Measurements from ENCODE around the gene BCAP31.

BCAP31 gene

DNA sequence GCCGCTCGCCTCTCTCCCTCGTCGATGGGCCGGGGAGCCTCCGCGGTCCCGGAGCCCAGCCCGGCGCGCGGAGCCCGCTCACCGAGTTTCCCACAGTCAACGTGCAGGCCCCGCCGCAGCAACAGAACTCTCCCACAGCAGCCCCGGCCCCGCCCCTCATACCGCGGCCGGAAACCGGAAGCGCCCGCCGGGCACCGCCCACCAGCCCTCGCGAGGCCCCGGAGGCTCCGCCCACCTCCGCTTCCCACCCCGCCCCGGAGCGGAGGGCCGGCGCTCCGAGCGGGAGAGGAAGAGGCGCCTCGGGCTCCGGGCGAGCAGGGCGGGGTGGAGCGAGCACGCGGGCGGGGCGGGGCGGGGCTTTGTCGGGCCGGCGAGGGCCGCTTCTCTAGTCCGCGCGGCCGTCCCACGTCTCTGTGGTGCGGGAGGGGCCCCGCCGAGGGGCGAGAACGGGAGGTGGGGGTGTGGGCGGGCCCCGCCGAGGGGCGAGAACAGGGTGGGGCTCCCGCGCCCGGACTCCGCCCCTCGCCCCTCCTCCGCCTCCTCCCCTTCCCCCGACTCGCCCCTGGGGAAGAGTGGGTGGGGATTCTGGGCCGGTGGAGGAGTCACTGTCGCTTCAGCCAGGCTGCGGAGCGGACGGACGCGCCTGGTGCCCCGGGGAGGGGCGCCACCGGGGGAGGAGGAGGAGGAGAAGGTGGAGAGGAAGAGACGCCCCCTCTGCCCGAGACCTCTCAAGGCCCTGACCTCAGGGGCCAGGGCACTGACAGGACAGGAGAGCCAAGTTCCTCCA, at the start of gene BCAP31, which contains the start of gene ABCD1:
Gene BCAP31, minus strand, starts transcription at position 136 of the 787 bp plus-strand sequence. CDS start 1,143 bp downstream, outside the sequence.
Gene ABCD1, plus strand, starts transcription at position 605 of the 787 bp plus-strand sequence. CDS start 411 bp downstream, outside the sequence.
- DNase-seq (ENCODE audit: extremely low read depth in 1 of 2, low read depth in 1 of 2) = peak; percentile 75 to 76

DNA sequence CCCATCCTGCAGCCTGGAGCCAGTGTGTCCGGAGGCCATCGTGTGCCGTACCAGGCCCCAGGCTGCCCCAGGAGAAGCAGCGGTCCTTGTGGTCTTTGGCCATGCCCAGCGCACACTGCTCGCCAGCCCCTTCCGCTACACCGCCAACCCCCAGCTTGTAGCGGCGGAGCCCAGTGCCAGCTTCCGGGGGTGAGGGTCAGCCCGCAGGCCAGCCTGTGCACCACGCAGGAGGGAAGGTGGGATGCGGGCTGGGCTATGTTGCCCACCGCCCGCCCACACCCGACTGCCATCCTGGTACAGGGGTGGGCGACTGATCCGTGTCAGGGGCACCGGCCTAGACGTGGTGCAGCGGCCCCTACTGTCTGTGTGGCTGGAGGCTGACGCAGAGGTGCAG, 49.0 kb upstream of the BCAP31 start:
- no peak for DNase-seq (ENCODE audit: extremely low read depth in 1 of 2, low read depth in 1 of 2)

DNA sequence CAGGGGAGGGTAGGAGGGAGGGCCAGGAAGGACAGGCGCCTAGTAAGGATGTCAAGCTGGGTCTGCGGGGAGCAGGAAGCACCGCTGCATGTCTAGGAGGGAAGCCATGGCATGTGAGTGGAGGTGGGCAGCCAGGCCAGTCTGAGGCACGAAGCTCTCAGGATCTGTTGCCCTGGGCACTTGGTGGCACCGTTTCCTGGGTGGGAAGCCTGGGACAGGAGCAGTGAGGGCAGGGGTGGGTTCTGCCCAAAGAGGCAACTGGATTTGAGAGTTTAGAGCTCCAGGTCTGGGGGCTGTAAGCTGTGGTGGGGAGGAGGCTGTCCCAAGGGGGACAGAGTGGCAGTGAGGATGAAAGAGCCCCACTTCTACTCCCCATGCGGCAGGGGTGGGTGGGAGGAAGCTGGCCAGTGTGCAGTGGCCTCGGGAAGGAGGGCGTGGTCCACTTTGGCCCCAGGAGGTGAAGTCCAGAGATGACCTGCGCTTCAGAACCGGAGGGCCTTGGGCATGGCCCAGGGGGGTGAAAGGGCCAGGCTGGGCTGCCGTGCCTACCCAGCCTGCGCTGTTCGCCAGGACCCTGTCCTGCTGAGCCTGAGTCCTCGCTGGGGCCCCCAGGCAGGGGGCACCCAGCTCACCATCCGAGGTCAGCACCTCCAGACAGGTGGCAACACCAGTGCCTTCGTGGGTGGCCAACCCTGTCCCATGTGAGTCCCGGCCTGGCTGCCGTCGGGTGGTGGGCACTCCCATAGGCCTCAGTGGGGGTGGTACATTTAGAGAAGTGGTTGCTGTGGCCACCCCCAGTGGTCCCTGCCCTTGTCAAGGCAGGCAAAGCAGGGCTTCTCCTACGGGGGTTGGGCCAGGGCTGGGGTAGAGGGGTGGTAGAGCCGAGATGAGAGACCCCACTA, 48.4 kb upstream of the BCAP31 start:
- DNase-seq (ENCODE audit: extremely low read depth in 1 of 2, low read depth in 1 of 2) = no peak

DNA sequence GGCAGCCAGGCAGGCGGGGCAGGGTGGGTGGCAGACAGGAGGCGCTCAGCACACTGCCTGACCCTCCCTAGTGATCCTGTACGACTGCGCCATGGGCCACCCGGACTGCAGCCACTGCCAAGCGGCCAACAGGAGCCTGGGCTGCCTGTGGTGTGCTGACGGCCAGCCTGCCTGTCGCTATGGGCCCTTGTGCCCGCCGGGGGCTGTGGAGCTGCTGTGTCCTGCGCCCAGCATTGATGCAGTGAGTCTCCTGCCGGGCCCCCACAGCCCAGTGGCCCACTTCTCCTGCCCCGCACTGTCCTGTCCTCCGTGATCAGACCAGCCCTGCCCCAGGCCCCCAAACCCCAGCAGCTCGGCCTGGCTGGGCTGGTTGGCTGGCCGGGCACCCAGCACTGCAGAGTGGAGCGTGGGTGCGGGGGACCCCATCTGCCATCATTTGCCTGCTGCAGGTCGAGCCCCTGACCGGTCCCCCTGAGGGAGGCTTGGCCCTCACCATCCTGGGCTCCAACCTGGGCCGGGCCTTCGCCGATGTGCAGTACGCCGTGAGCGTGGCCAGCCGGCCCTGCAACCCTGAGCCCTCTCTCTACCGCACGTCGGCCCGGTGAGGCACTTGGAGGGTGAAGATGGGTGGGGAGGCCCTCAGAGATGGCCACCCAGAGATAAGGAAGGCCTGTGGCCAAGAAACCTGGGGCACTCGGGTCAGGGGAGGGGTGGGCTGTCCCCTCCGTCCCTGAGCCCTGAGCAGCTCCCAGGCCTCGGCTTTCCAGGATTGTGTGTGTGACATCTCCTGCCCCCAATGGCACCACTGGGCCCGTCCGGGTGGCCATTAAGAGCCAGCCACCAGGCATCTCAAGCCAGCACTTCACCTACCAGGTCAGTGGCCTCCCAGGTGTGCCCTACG, 47.5 kb upstream of the BCAP31 start:
- no peak for DNase-seq (ENCODE audit: extremely low read depth in 1 of 2, low read depth in 1 of 2)

DNA sequence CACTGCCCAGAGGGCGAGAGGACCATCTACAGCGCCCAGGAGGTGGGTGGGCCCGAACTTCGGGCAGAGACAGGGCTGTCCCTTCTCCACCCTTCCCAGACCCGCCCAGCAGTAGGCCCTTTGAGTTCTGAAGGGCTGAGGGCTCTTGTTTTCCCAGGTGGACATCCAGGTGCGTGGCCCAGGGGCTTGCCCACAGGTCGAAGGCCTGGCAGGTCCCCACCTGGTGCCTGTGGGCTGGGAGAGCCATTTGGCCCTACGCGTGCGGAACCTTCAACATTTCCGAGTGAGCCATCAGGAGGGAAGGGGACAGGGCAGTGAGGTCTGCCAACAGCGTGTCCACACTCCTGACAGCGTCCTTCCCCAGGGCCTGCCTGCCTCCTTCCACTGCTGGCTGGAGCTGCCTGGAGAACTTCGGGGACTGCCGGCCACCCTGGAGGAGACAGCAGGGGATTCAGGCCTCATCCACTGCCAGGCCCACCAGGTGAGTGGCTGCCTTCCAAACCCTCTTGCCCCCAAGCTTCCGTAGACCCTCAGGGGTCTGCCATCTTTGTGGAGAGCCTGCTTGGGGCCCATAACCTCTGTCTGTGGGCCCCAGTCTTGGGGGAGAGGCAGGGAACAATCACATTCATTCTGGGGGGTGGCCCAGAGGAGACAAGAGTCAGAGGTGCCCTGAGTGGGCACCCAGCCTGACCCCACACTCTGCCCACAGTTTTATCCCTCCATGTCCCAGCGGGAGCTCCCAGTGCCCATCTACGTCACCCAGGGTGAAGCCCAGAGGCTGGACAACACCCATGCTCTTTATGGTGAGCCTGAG, 46.6 kb upstream of the BCAP31 start:
- DNase-seq (ENCODE audit: extremely low read depth in 1 of 2, low read depth in 1 of 2) = no peak

DNA sequence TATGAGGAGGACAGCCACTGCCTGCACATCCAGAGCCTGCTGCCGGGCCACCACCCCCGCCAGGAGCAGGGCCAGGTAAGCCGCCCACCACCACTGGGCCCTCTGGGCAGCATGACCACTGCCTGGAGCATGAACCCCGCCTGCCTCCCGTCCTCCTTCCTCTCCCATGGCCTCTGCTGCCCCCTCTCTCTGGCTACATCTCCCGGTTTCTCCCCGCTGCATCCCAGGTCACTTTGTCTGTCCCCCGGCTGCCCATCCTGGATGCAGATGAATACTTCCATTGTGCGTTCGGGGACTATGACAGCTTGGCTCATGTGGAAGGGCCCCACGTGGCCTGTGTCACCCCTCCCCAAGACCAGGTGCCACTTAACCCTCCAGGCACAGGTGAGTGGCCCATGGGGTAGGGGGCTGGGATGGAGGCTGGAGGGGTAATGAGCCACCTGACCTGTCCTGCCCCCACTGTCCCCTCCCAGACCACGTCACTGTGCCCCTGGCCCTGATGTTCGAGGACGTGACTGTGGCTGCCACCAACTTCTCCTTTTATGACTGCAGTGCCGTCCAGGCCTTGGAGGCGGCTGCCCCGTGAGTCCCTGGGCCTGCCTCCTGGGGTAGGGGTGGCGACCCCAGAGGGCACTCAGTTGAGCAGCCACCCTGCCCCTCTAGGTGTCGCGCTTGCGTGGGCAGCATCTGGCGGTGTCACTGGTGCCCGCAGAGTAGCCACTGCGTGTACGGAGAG, 45.8 kb upstream of the BCAP31 start:
- no peak for DNase-seq (ENCODE audit: extremely low read depth in 1 of 2, low read depth in 1 of 2)

DNA sequence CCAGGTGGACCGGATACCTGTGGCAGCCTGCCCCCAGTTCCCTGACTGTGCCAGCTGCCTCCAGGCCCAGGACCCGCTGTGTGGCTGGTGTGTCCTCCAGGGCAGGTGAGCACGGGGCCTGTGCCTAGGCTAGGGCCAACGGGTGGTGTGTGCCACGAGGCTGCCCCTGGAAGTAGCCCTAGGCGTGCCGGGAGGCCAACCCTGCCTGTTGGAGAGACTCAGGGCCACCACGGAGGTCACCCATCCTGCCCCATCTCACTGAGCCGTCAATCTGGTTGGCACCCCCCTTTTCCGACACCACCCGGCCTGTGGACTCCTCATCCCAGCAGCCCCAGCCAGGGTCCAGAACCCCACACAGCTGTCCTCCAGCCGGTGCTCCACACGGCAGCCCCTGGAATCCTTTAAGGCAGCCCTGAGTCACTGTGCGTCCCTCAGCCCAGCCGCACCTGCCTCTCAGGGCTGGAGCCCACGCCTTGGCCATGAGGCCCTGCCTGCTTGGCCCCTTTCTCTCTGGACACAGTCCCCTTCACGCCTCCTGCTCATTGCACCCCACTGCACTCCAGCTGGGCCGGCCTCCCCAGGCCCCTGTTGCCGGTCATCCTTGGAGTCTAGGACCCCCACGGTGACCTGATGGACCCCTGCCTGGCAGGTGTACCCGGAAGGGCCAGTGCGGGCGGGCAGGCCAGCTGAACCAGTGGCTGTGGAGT, 45.1 kb upstream of the BCAP31 start:
- DNase-seq (ENCODE audit: extremely low read depth in 1 of 2, low read depth in 1 of 2) = no peak

DNA sequence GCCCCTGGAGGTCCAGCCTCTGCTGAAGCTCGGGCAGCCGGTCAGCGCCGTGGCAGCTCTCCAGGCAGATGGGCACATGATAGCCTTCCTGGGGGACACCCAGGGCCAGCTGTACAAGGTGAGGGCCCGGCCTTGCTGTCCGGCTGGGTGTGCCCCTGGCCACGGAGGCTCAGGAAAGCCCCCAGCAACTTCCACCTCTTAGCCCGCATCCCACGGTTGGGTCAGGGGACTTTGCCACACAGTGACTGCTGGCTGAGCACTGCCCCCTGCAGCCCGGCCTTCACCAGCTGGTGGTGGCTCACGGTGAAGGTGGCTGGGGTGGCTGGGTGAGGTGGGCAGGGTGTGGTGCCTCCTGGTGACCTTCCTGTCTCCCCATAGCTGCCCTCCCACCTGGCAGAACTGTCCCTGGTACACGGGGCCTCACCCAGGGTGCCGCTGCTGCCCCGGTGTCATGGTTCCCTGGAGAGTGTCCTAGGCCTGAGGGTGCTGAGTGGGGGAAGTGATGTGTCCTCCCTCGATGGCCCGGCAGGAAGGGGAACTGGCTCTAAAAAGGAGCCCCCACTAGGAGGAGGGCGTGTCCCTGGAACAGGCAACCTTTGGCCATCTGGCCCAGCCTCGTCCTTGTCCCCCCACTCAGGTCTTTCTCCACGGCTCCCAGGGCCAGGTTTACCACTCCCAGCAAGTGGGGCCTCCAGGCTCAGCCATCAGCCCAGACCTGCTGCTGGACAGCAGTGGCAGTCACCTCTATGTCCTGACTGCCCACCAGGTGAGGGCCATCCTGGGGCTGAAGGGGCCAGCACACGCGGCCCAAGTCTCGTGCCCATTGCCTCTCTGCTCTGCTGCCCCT, 44.3 kb upstream of the BCAP31 start:
- no peak for DNase-seq (ENCODE audit: extremely low read depth in 1 of 2, low read depth in 1 of 2)

DNA sequence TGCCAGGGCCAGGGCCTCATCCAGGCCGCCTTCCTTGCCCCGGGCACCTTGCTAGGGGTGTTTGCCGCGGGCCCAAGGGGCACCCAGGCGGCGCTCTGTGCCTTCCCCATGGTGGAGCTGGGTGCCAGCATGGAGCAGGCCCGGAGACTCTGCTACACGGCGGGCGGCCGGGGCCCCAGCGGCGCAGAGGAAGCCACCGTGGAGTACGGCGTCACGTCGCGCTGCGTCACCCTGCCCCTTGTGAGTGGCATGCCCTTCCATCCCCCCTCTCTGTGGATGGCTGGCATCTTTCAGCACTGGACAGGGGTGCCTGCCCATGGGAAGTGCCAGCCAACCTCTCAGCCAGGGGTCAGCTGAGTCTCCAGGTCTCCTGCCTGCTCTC, 43.5 kb upstream of the BCAP31 start:
- DNase-seq (ENCODE audit: extremely low read depth in 1 of 2, low read depth in 1 of 2) = no peak

DNA sequence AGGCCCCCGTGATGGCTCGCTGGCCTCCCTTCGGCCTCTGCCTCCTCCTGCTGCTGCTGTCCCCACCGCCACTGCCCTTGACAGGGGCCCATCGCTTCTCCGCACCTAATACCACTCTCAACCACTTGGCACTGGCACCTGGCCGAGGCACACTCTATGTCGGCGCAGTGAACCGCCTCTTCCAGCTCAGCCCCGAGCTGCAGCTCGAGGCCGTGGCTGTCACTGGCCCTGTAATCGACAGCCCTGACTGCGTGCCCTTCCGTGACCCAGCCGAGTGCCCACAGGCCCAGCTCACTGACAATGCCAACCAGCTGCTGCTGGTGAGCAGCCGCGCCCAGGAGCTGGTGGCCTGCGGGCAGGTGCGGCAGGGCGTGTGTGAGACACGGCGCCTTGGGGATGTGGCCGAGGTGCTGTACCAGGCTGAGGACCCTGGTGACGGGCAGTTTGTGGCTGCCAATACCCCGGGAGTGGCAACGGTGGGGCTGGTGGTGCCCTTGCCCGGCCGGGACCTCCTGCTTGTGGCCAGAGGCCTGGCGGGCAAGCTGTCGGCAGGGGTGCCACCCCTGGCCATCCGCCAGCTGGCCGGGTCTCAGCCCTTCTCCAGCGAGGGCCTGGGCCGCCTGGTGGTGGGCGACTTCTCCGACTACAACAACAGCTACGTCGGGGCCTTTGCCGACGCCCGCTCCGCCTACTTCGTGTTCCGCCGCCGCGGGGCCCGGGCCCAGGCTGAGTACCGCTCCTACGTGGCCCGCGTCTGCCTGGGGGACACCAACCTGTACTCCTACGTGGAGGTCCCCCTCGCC, 42.9 kb upstream of the BCAP31 start:
- DNase-seq (ENCODE audit: extremely low read depth in 1 of 2, low read depth in 1 of 2) = no peak

DNA sequence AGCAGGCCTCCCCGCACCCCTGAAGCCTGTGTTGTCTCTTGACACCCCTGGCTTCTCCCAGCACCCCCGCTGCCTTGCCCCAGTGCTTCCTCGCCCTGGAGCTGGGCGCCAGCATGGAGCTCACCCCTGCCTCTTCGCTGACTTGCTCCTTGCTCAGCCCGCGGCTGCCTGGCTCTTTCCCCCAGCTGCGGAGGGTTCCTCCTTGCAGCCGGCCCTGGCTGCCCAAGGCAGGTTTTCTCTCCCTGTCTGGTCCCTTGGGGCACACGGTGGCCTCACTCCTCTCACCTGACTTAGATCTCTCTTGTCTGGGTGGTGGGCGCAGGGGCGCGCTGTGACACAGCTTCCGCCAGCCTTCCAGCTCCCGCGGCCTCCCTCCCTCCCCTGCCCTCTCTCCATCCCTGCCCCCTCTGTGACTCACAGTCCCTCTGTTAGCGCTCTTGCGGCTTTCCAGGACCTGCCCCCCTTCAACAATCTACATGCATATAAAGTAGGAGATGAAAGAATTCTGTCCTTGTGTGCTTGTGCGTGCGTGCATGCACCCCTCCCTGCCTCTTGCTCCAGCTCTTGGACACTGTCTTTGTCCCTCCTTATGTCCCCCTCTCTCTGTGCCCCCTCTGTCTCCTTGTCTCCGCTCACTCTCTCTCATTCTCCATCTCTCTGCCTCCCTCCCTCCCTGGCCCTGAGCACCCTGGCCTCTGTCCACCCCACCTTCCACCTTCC, 42.1 kb upstream of the BCAP31 start:
- peak in 1 of 2 donors; percentile 50 for DNase-seq (ENCODE audit: extremely low read depth in 1 of 2, low read depth in 1 of 2)

DNA sequence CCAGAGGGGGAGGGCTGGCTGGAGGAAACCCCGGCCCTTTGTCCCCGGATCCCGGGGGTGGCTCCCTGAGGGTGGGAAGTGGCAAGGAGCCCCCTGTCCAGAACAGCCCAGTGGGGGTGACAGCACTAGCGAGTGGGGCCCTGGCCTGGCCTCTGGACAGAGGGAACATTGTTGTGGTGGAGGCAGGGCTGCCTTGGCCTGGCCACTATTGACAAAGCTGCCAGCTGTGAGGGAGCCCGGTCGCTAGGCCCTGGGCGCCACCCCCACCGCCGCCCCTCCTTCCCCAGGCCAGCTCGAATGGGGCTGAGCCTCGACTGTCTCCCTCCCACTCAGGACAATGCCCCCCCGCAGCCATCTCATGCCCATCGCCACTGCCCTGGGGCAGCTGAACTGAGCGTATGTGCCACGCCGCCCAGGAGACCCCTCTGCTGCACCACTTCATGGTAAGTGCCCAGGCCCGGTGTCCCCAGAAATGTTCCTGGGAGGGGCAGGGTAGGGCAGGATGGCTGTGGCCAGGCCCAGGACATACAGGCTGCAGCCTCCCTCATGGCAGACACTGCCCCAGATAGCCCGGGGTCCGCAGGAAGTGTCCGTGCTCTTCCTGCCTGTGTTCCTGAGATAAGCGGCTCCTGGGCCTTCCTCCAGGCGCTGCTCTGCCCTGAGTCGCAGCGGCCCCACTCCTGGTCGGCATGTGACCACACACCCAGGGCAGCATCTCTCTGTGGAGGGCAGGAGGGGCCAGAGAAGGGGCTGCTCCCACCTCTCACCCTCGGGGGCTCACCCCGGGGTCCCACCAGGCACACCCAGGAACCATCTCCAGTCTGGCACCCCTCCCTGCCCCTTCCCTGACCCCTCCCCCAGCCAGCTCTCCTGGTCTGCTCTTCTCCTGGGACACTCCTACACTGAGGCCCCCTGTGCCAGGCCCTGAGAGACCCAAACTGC, 41.2 kb upstream of the BCAP31 start:
- DNase-seq (ENCODE audit: extremely low read depth in 1 of 2, low read depth in 1 of 2) = no peak

DNA sequence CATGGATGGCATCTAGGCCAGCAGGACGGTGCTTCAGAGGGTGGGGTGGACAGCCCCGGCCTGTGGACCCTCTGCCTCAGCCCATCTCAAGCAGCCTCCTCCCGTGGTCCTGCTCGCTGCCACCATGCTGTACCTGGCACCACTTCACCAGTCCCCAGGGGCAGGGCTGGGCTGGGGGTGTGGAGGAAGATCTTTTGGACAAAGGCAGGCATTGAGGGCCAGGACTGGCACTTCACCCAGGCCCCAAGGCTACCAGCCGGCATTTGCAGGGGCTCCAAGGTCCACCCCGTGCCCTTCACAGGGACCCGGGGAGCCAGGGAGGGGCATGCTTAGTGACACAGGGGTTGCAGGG, 40.6 kb upstream of the BCAP31 start:
- DNase-seq (ENCODE audit: extremely low read depth in 1 of 2, low read depth in 1 of 2) = no peak

DNA sequence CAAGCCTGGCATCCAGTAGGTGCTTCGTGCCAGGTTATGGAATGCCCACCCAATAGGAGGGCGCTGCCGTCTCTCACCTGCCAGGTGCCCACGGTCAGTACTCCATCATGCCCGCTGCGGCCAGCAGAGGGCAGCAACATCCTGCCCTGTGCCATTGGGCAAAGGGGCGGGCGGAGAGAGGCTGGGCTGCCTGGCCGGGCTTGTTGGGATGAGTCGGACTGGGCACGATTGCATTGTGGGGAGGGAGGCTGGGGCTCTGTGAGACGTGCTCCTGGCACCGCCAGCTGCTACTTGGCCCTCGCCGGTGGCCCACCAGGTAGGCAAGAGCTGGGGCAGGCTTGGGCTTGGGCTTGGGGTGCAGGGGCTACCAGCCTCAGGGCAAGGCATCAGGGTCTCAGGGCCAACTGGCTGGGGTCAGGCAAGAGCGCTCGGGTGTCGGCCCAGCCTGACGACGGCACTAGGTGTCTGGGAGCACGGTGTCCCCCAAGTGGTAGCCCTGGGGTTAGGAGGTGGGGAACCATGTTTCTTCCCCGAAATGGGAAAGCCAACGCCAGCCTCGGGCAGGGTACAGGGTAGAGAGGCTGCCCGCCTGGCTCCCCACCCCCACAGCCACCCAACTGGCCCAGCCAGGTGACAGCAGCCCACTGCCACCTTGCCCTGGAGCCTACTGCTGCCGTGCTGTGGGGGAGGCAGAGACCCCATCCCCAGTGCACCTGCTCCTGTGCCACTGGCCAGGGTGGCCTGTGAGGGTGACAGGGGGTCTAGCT, 40.0 kb upstream of the BCAP31 start, which contains the start of gene PLXNB3:
Gene PLXNB3, plus strand, starts transcription at position 261 of the 767 bp plus-strand sequence. CDS start 1,287 bp downstream, outside the sequence.
- peak; percentile 47 to 55 for DNase-seq (ENCODE audit: extremely low read depth in 1 of 2, low read depth in 1 of 2)

All from stimulated activated CD8-positive, alpha-beta memory T cell treated with anti-CD3 and anti-CD28 coated beads, Interleukin-7, amount 100 ng/mL, for 48 hours (primary cell).